HepG2 (cell line): ENCODE measurements around the gene WFDC12. TPM values are rescaled to one million over a fixed set of nuclear protein-coding genes. Genes with fewer than 3 reads are reported as not detected.

Source experiments
- ATAC-seq: fragments of 200-7000 bp; cut with Tn5 transposase; 3 replicates; pipeline ENCODE4 v1.9.1; 2020; ENCODE audit warnings: mild to moderate bottlenecking, moderate library complexity
- BruUV-seq: library from RNA; stranded (reverse); fragments of 400-500 nt; replicated peaks from 2 replicates; lab custom pipeline; 2021; lab: Mats Ljungman, UMichigan
- CTCF ChIA-PET: fragments of 300-600 bp; formaldehyde crosslinking; extraction: SDS; loops from one replicate; lab custom pipeline; 2021; ENCODE audit warnings: low total read pairs, inconsistent platforms, low intra/inter-chr PET ratio; lab: Yijun Ruan, JAX
- POLR2A ChIA-PET: fragments of 350-600 bp; sonication (Branson Sonifier 250); formaldehyde crosslinking; loops from one replicate; lab custom pipeline; 2020; ENCODE audit warnings: antibody characterized with exemption, inconsistent platforms; lab: Yijun Ruan, JAX
- DNase-seq: peaks from one replicate; pipeline ENCODE4 v3.0.0-alpha.2; 2015; ENCODE audit warnings: low spot score
- FAIRE-seq: peaks from 3 replicates; lab custom pipeline; 2011; peaks lifted over from hg19 to GRCh38; lab: Jason Lieb, UNC
- H2AFZ ChIP-seq: one replicate; pipeline ENCODE4 v1.6.1; 2011; ENCODE audit warnings: low read length, inconsistent platforms
- H3K27ac ChIP-seq: fragments of 300-600 bp; 3 replicates; pipeline ENCODE4 v1.8.0; 2011; ENCODE audit warnings: mixed run types, mild to moderate bottlenecking, mixed read lengths, low read length, inconsistent platforms; ENCODE audit not compliant: insufficient read depth; ENCODE audit errors: extremely low read length
- H3K27me3 ChIP-seq, 2 experiments: fragments of 200-600 bp in 1 of 2; 2 replicates in 1 of 2; 3 replicates in 1 of 2; pipeline versions ENCODE4 v1.6.0 to v1.8.0; 2011; ENCODE audit warnings: low read length in 2 of 2, mild to moderate bottlenecking in 2 of 2, moderate library complexity in 2 of 2, inconsistent platforms in 1 of 2; ENCODE audit not compliant: insufficient read depth in 2 of 2, control insufficient read depth in 1 of 2
- H3K36me3 ChIP-seq, 2 experiments: fragments of 200-600 bp in 1 of 2; replicated peaks in 1 of 2; 2 replicates in 1 of 2; 3 replicates in 1 of 2; pipeline versions ENCODE4 v1.5.1 to v1.8.0; 2011; ENCODE audit warnings: low read length in 2 of 2, inconsistent platforms in 1 of 2; ENCODE audit not compliant: insufficient read depth in 2 of 2, control insufficient read depth in 1 of 2
- H3K4me1 ChIP-seq: 2 replicates; pipeline ENCODE4 v1.5.1; 2012; ENCODE audit warnings: low read length, inconsistent platforms; ENCODE audit not compliant: insufficient read depth
- H3K4me2 ChIP-seq: 2 replicates; pipeline ENCODE4 v1.6.0; 2011; ENCODE audit warnings: low read depth, low read length, inconsistent platforms
- H3K4me3 ChIP-seq, 3 experiments: fragments of 200-600 bp in 1 of 3; sonication (generic), shearing (Covaris generic) in 1 of 3; replicated peaks in 1 of 3; 2 replicates each; pipeline ENCODE4 v1.5.1; 2011 to 2016; ENCODE audit warnings: low read length in 3 of 3, inconsistent platforms in 2 of 3, low read depth in 2 of 3, mild to moderate bottlenecking in 2 of 3, control low read depth in 1 of 3, mixed read lengths in 1 of 3; ENCODE audit not compliant: insufficient read depth in 1 of 3
- H3K79me2 ChIP-seq: one replicate; pipeline ENCODE4 v1.6.1; 2011; ENCODE audit warnings: low read length, inconsistent platforms; ENCODE audit not compliant: insufficient read depth
- H3K9ac ChIP-seq: 2 replicates; pipeline ENCODE4 v1.6.0; 2011; ENCODE audit warnings: mild to moderate bottlenecking, low read depth, low read length, inconsistent platforms; ENCODE audit not compliant: insufficient read depth
- H3K9me3 ChIP-seq: 2 replicates; pipeline ENCODE4 v1.5.1; 2012; ENCODE audit warnings: mild to moderate bottlenecking, low read length
- H4K20me1 ChIP-seq: 2 replicates; pipeline ENCODE4 v1.6.0; 2011; ENCODE audit warnings: inconsistent platforms, mild to moderate bottlenecking, low read length, moderate library complexity; ENCODE audit not compliant: insufficient read depth
- ARID2 ChIP-seq: sonication (generic); formaldehyde crosslinking; IDR thresholded peaks from 2 replicates; pipeline ENCODE4 v1.8.1; 2022; ENCODE audit warnings: mild to moderate bottlenecking, missing genetic modification reagents, borderline replicate concordance
- CREB1 ChIP-seq, 2 experiments: fragments of 450-650 bp in 1 of 2; IDR thresholded peaks; 2 replicates each; pipeline ENCODE4 v1.6.1; 2016 to 2017; ENCODE audit warnings: control low read depth in 1 of 2, mild to moderate bottlenecking in 1 of 2, missing compliant biosample characterization in 1 of 2, missing genetic modification characterization in 1 of 2
- FOXA1 ChIP-seq, 2 experiments: fragments of 450-650 bp in 1 of 2; sonication (generic) in 1 of 2; formaldehyde crosslinking in 1 of 2; IDR thresholded peaks; 2 replicates each; pipeline versions ENCODE4 v1.4.0 to v1.6.1; 2016 to 2020; ENCODE audit warnings: missing genetic modification reagents in 1 of 2
- KDM3A ChIP-seq: IDR thresholded peaks from 2 replicates; pipeline ENCODE4 v1.6.1; 2018; ENCODE audit warnings: low read depth, missing compliant biosample characterization
- KDM6A ChIP-seq: IDR thresholded peaks from 2 replicates; pipeline ENCODE4 v1.6.1; 2016; ENCODE audit warnings: low read depth
- NR2C2 ChIP-seq: sonication (generic); formaldehyde crosslinking; IDR thresholded peaks from 2 replicates; pipeline ENCODE4 v1.4.0; 2020; ENCODE audit warnings: missing genetic modification reagents, mild to moderate bottlenecking, moderate library complexity, borderline replicate concordance
- PRMT3 ChIP-seq: sonication (generic); formaldehyde crosslinking; IDR thresholded peaks from 2 replicates; pipeline ENCODE4 v1.8.1; 2022; ENCODE audit warnings: low read depth, mild to moderate bottlenecking, moderate library complexity, missing genetic modification reagents, borderline replicate concordance
- PRPF4 ChIP-seq: fragments of 200-400 bp; formaldehyde crosslinking; IDR thresholded peaks from 2 replicates; pipeline ENCODE4 v1.6.1; 2016; ENCODE audit warnings: low read length, low read depth; ENCODE audit not compliant: poor library complexity, severe bottlenecking
- RAD21 ChIP-seq: fragments of 450-650 bp; formaldehyde crosslinking; IDR thresholded peaks from 2 replicates; pipeline ENCODE4 v1.5.0; 2020; ENCODE audit warnings: mild to moderate bottlenecking
- RXRB ChIP-seq: IDR thresholded peaks from 2 replicates; pipeline ENCODE4 v1.6.1; 2016; ENCODE audit warnings: borderline replicate concordance, missing genetic modification reagents, missing compliant biosample characterization
- SMC3 ChIP-seq: IDR thresholded peaks from 2 replicates; pipeline ENCODE4 v1.6.1; 2011; ENCODE audit warnings: low read length, improper control_type of control experiment
- SP140L ChIP-seq: sonication (generic); formaldehyde crosslinking; IDR thresholded peaks from 2 replicates; pipeline ENCODE4 v1.4.0; 2020; ENCODE audit warnings: missing genetic modification reagents, borderline replicate concordance
- ZBTB7B ChIP-seq: sonication (generic); formaldehyde crosslinking; IDR thresholded peaks from 2 replicates; pipeline ENCODE4 v1.4.0; 2020; ENCODE audit warnings: missing genetic modification reagents
- ZKSCAN5 ChIP-seq: sonication (generic); formaldehyde crosslinking; IDR thresholded peaks from 2 replicates; pipeline ENCODE4 v1.5.1; 2020; ENCODE audit warnings: mild to moderate bottlenecking, missing genetic modification reagents
- ZNF12 ChIP-seq: sonication (generic); formaldehyde crosslinking; IDR thresholded peaks from 2 replicates; pipeline ENCODE4 v1.5.0; 2020; ENCODE audit warnings: missing genetic modification reagents
- ZNF326 ChIP-seq: sonication (generic); formaldehyde crosslinking; IDR thresholded peaks from 2 replicates; pipeline ENCODE4 v1.4.0; 2020; ENCODE audit warnings: missing genetic modification reagents, borderline replicate concordance
- ZNF510 ChIP-seq: sonication (generic); formaldehyde crosslinking; IDR thresholded peaks from 2 replicates; pipeline ENCODE4 v1.4.0; 2020; ENCODE audit warnings: low read depth, mild to moderate bottlenecking, missing genetic modification reagents
- ZNF672 ChIP-seq: sonication (generic); formaldehyde crosslinking; IDR thresholded peaks from 2 replicates; pipeline ENCODE4 v1.8.1; 2022; ENCODE audit warnings: missing genetic modification reagents
- WGBS: methylation state at CpG from one replicate; pipeline ENCODE4 v1.1.6; 2017; ENCODE audit warnings: low lambda C conversion rate; 5-methylcytosine and 5-hydroxymethylcytosine counted together
- in situ Hi-C: cut with HindIII; loops from 2 replicates; pipeline ENCODE4 v1.10.0; 2017; ENCODE audit warnings: low pct_unique_long_range_greater_than_20kb; ENCODE audit not compliant: extremely low pct_ligation_motif_present
- intact Hi-C: fragments of 100-400 bp; cut with micrococcal nuclease; formaldehyde crosslinking; loops from one replicate; pipeline ENCODE4 v1.10.0; 2022; ENCODE audit not compliant: unreplicated experiment
- polyA plus RNA-seq, 8 experiments: library from polyadenylated mRNA; depleted of rRNA in 3 of 8; stranded (reverse) in 7 of 8; unstranded in 1 of 8; fragments of >200 nt; fragmentation: Illumina TruSeq in 4 of 8; extraction: Trizol in 4 of 8; gene quantifications; 2 replicates each; pipeline versions ENCODE4 v1.2.1 to v1.2.3, GENCODE V29; 2011 to 2016; ENCODE audit warnings: low read depth in 4 of 8, missing spikeins in 1 of 8, mixed read lengths in 1 of 8; ENCODE audit not compliant: insufficient read depth in 1 of 8
- total RNA-seq, 5 experiments: library from RNA; depleted of rRNA; stranded (reverse); fragments of >200 nt; fragmentation: Illumina TruSeq; extraction: Trizol; gene quantifications; 2 replicates each; pipeline ENCODE4 v1.2.3, GENCODE V29; 2016; ENCODE audit warnings: low read depth in 1 of 5
- TF ChIP-seq, protein P1 (sequence below): IDR thresholded peaks from 2 replicates; pipeline ENCODE4 v1.6.1; 2016; ENCODE audit warnings: control low read depth
- TF ChIP-seq, protein P2 (sequence below): sonication (generic); formaldehyde crosslinking; IDR thresholded peaks from 2 replicates; pipeline ENCODE4 v1.5.0; 2020; ENCODE audit warnings: mild to moderate bottlenecking, missing genetic modification reagents

WFDC12 gene
- total and polyA plus RNA-seq, 2 of the 13 experiments (the other 11 are each of a cell fraction or from before 2014, with no cell fraction given), result not detected

DNA sequence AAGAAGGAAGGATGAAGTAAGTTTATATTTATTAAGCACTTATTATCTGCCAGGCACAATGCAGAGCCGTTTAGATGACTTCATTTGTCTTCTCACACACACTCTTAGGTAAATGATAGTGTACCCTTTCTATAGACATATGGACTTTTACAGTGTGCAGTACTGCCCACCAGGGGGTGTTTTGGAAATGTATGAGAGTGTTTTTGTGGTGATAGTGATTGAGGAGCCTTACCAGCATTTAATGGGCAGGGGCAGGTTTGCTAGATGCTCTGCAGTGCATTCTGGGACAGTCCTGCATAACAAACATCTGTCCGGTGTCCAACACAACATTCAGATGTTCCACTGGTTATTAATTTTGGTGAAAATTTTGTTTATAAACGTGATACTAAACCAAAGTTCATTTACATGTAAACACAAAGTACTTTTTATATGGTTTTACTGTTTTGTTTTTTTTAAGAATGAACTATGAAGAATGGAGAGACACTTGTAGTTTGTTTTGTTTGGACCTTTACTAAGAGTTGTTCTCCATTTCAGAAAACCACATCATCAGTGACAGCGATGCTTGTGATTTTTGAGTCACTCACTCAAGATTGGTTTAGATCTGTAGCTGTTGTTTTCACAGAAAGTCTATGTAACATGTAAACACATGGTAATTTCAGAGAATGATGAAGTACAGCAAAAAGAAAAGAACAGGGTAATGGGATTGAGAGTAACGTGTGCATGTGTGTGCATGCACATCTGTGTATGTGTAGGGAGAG, 43.2 kb downstream of the WFDC12 start (continued):
- no peak for TF ChIP-seq SP140L (CRISPR knock-in tag)
- peak; percentile 46; the same call in 1 of the 2 replicates for TF ChIP-seq SMC3
- TF ChIP-seq RAD21, result peak; percentile 45; the same call in 1 of the 2 replicates
- TF ChIP-seq ZKSCAN5 (CRISPR knock-in tag), result no peak
- no peak for TF ChIP-seq ZNF326 (CRISPR knock-in tag)

GRCh38 chr20:45077559-45077958, 46.7 kb downstream of the WFDC12 start:
- CTCF ChIA-PET, result no interaction called here
- intact Hi-C loops, result no loop called here
- TF ChIP-seq RXRB (CRISPR knock-in tag), result peak; percentile 87
- TF ChIP-seq NR2C2 (CRISPR knock-in tag), result peak; percentile 79
- TF ChIP-seq, protein P1, sequence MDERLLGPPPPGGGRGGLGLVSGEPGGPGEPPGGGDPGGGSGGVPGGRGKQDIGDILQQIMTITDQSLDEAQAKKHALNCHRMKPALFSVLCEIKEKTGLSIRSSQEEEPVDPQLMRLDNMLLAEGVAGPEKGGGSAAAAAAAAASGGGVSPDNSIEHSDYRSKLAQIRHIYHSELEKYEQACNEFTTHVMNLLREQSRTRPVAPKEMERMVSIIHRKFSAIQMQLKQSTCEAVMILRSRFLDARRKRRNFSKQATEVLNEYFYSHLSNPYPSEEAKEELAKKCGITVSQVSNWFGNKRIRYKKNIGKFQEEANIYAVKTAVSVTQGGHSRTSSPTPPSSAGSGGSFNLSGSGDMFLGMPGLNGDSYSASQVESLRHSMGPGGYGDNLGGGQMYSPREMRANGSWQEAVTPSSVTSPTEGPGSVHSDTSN (CRISPR knock-in tag), result no peak
- peak; percentile 64 for TF ChIP-seq KDM6A
- no peak for TF ChIP-seq ZNF672 (CRISPR knock-in tag)
- TF ChIP-seq, protein P2, sequence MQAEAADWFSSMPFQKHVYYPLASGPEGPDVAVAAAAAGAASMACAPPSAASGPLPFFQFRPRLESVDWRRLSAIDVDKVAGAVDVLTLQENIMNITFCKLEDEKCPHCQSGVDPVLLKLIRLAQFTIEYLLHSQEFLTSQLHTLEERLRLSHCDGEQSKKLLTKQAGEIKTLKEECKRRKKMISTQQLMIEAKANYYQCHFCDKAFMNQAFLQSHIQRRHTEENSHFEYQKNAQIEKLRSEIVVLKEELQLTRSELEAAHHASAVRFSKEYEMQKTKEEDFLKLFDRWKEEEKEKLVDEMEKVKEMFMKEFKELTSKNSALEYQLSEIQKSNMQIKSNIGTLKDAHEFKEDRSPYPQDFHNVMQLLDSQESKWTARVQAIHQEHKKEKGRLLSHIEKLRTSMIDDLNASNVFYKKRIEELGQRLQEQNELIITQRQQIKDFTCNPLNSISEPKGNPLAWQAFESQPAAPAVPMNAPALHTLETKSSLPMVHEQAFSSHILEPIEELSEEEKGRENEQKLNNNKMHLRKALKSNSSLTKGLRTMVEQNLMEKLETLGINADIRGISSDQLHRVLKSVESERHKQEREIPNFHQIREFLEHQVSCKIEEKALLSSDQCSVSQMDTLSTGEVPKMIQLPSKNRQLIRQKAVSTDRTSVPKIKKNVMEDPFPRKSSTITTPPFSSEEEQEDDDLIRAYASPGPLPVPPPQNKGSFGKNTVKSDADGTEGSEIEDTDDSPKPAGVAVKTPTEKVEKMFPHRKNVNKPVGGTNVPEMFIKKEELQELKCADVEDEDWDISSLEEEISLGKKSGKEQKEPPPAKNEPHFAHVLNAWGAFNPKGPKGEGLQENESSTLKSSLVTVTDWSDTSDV (CRISPR knock-in tag), result no peak
- peak; percentile 70; the same call in 1 of the 2 replicates for TF ChIP-seq KDM3A (CRISPR knock-in tag)
- peak; percentile 70; the same call in 1 of the 2 replicates for TF ChIP-seq ZBTB7B (CRISPR knock-in tag)
- TF ChIP-seq PRMT3 (CRISPR knock-in tag), result no peak
- TF ChIP-seq PRPF4, result peak; percentile 30
- no peak for TF ChIP-seq CREB1 (IDR thresholded peaks at IDR 0.05)
- TF ChIP-seq CREB1 (CRISPR knock-in tag; IDR thresholded peaks at IDR 0.05), result peak; percentile 47; the same call in 1 of the 2 replicates
- TF ChIP-seq ZNF510, result 0 out of 2 replicates have a peak, but pooled peaks have one; percentile 49
- TF ChIP-seq FOXA1 (IDR thresholded peaks at IDR 0.05), result no peak
- TF ChIP-seq FOXA1 (CRISPR knock-in tag; IDR thresholded peaks at IDR 0.05), result peak; percentile 13; the same call in 1 of the 2 replicates
- TF ChIP-seq ZNF12 (CRISPR knock-in tag), result no peak
- no peak for TF ChIP-seq ARID2 (CRISPR knock-in tag)

More at GRCh38 chr20:45077559-45077958, 46.7 kb downstream of the WFDC12 start:
- in situ Hi-C loops, result no loop called here
- peaks cover 10 to 31% of the 10 kb centered on the region in 2 experiments for H3K36me3 ChIP-seq
- H3K9ac ChIP-seq, result no peak overlapping the region
- H3K27me3 ChIP-seq, result no peaks in the 10 kb centered on the region
- H2AFZ ChIP-seq, result no peak overlapping the region
- no peaks in the 10 kb centered on the region for H3K79me2 ChIP-seq
- POLR2A ChIA-PET, result interaction anchor here (1.0 to 1.3 kb wide), 4 partner anchors 33 to 193 kb away, joined by 3 to 5 read pairs (median 4); partner anchors contain the start of genes PABPC1L, TOMM34 and YWHAB
- WGBS, result 16% methylated on average over 3 of the region's 3 CpGs
- peak overlapping the region; percentile 67 for H3K27ac ChIP-seq
- no TSS peak for BruUV-seq
- peak overlapping the region; percentile 13 for H3K4me2 ChIP-seq
- ATAC-seq (peak; percentile 83), FAIRE-seq (peak; percentile 87), DNase-seq (peak; percentile 94)
- H3K4me1 ChIP-seq, result peaks cover 38% of the 10 kb centered on the region
- peaks cover 3% of the 10 kb centered on the region for H3K9me3 ChIP-seq
- H4K20me1 ChIP-seq, result no peaks in the 10 kb centered on the region
- no peak overlapping the region for H3K4me3 ChIP-seq
